Measurements from ENCODE around the gene LACTB. TPM values are rescaled to one million over a fixed set of nuclear protein-coding genes. Genes with fewer than 3 reads are reported as not detected.
A peak's percentile ranks its signal among the peaks of the same experiment; 100 is the strongest.
"Not testable (repeated sequence)": the region's sequence is repeated elsewhere in the genome, so short reads cannot be mapped to it uniquely, and the experiment has no call there.

Gene LACTB
- total RNA-seq, 1 donor from 2014 or later: 22.4 TPM

- DNase-seq (ENCODE audit: low read depth, low spot score): no peak
Measured at GRCh38 chr15:63089260-63090043, 32.2 kb upstream of the LACTB start.

GRCh38 chr15:63090472-63090871, 31.2 kb upstream of the LACTB start:
- no peak for DNase-seq (ENCODE audit: low read depth, low spot score)

- no peak for DNase-seq (ENCODE audit: low read depth, low spot score)
Measured at GRCh38 chr15:63090887-63091286, 30.8 kb upstream of the LACTB start.

- DNase-seq (ENCODE audit: low read depth, low spot score): no peak
Measured at GRCh38 chr15:63091679-63092446, 29.8 kb upstream of the LACTB start.

GRCh38 chr15:63093486-63094205, 28.0 kb upstream of the LACTB start:
- DNase-seq (ENCODE audit: low read depth, low spot score): no peak

GRCh38 chr15:63094495-63094931, 27.1 kb upstream of the LACTB start:
- no peak for DNase-seq (ENCODE audit: low read depth, low spot score)

GRCh38 chr15:63096178-63096577, 25.5 kb upstream of the LACTB start:
- no peak for DNase-seq (ENCODE audit: low read depth, low spot score)

- not testable (repeated sequence) for DNase-seq (ENCODE audit: low read depth, low spot score)
Measured at GRCh38 chr15:63098901-63099300, 22.8 kb upstream of the LACTB start.

- not testable (repeated sequence) for DNase-seq (ENCODE audit: low read depth, low spot score)
Measured at GRCh38 chr15:63099581-63099980, 22.1 kb upstream of the LACTB start.

- DNase-seq (ENCODE audit: low read depth, low spot score): no peak
Measured at GRCh38 chr15:63103416-63103815, 18.2 kb upstream of the LACTB start.

GRCh38 chr15:63104727-63105126, 16.9 kb upstream of the LACTB start:
- DNase-seq (ENCODE audit: low read depth, low spot score): no peak

- DNase-seq (ENCODE audit: low read depth, low spot score): not testable (repeated sequence)
Measured at GRCh38 chr15:63105354-63105753, 16.3 kb upstream of the LACTB start.

GRCh38 chr15:63107895-63108546, 13.6 kb upstream of the LACTB start:
- DNase-seq (ENCODE audit: low read depth, low spot score): peak; percentile 11

- DNase-seq (ENCODE audit: low read depth, low spot score): no peak
Measured at GRCh38 chr15:63109498-63109897, 12.2 kb upstream of the LACTB start.

- DNase-seq (ENCODE audit: low read depth, low spot score): no peak
Measured at GRCh38 chr15:63109920-63110319, 11.7 kb upstream of the LACTB start.

GRCh38 chr15:63110428-63111026, 11.1 kb upstream of the LACTB start:
- no peak for DNase-seq (ENCODE audit: low read depth, low spot score)

GRCh38 chr15:63111481-63111880, 10.2 kb upstream of the LACTB start:
- no peak for DNase-seq (ENCODE audit: low read depth, low spot score)

- DNase-seq (ENCODE audit: low read depth, low spot score): no peak
Measured at GRCh38 chr15:63112871-63113270, 8.8 kb upstream of the LACTB start.

- DNase-seq (ENCODE audit: low read depth, low spot score): no peak
Measured at GRCh38 chr15:63114465-63114864, 7.2 kb upstream of the LACTB start.

- no peak for DNase-seq (ENCODE audit: low read depth, low spot score)
Measured at GRCh38 chr15:63118854-63119253, 2.8 kb upstream of the LACTB start.
